Mesodermal cell (in vitro differentiated cells): Measurements from ENCODE around the gene VDR.

ENCODE experiments used
- H3K27ac ChIP-seq: 2 replicates; pipeline ENCODE4 v1.7.0; 2013; ENCODE audit warnings: mild to moderate bottlenecking, low read depth, low read length, moderate library complexity; ENCODE audit not compliant: severe bottlenecking
- H3K36me3 ChIP-seq: 2 replicates; pipeline ENCODE4 v1.7.1; 2013; ENCODE audit warnings: mild to moderate bottlenecking, low read length, moderate library complexity; ENCODE audit not compliant: control insufficient read depth, insufficient read depth
- H3K4me1 ChIP-seq: one replicate; pipeline ENCODE4 v1.7.1; 2013; ENCODE audit warnings: mild to moderate bottlenecking, low read length; ENCODE audit not compliant: insufficient read depth, control insufficient read depth, poor library complexity, severe bottlenecking
- H3K4me3 ChIP-seq: 2 replicates; pipeline ENCODE4 v1.7.0; 2013; ENCODE audit warnings: low read length, control low read depth, mild to moderate bottlenecking; ENCODE audit not compliant: insufficient read depth, poor library complexity, severe bottlenecking; ENCODE audit errors: extremely low read depth
- H3K9me3 ChIP-seq: 2 replicates; pipeline ENCODE4 v1.7.1; 2013; ENCODE audit warnings: mild to moderate bottlenecking, low read length, moderate library complexity; ENCODE audit not compliant: control insufficient read depth
- WGBS, 2 experiments: methylation state at CpG; one replicate each; pipeline ENCODE4 v1.1.5; 2013; ENCODE audit warnings: missing lambda C conversion rate in 2 of 2; ENCODE audit not compliant: insufficient coverage in 2 of 2; 5-methylcytosine and 5-hydroxymethylcytosine counted together

VDR gene

DNA sequence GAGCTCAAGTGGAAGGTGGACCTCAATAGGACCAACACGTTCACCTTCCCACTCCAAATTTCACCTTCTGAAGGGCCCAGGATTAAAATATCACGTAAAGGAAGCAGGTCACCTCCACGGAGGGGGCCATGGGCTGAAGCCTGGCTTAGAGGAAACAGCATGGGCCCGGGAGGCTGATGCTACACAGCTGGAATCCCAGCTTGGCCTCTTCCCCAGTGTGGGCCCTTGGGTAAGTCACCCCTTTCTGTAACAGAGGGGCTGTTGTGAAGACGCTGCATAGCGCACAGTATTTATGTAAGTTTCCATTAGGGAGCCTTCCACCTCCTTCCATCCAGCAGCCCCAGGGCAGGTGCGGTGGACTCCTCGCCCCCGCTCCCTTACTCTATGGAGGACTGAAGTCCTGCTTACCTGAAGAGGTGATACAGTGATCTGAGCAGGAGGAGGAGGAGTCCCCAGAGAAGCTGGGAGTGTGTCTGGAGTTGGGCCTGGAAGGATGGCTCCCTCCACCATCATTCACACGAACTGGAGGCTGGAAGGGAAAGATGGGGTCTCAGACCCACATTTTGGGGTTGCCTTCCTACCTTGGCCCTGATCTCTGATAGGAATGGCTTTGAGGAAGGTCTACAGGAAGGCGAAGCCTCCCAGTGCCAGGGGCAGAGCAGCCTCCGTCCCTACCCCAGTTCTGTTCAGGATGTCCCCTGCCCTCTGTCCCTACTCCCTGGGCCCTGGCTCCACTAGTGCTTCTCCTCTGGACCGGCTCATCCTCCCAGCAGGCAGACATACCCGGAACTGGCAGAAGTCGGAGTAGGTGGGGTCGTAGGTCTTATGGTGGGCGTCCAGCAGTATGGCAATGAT lies 47.8 kb downstream of the VDR start:
- no peaks in the 10 kb centered on the region for H3K9me3 ChIP-seq
- H3K4me1 ChIP-seq = peaks cover 9% of the 10 kb centered on the region
- no peaks in the 10 kb centered on the region for H3K36me3 ChIP-seq
- no peak overlapping the region for H3K27ac ChIP-seq
- H3K4me3 ChIP-seq = no peak overlapping the region
- WGBS, 2 experiments = 90 to 93% methylated on average over 3 to 11 of the region's 17 CpGs

DNA sequence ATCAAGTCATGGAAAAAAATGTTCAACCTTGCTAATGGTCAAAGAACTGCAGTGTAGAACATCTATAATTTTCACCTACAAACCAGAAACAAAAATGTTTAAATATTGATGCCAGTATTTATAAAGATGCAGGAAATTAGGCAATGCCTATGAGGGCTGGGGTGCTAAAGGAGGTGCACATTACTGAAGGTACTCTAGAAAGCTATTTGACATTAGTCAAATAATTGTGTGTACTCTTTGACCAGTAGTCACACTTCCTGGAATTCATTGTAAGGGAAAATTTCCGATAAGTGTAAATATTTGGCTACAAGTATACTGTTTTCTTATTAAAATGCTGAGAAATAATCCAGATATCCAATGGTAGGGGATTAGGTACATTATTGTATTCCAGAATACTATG lies 48.7 kb downstream of the VDR start:
- no CpG with 5 or more reads among the region's 1 CpG for WGBS, 2 experiments
- H3K4me3 ChIP-seq = no peak overlapping the region
- H3K4me1 ChIP-seq = peaks cover 16% of the 10 kb centered on the region
- no peaks in the 10 kb centered on the region for H3K9me3 ChIP-seq
- H3K27ac ChIP-seq = no peak overlapping the region
- H3K36me3 ChIP-seq = no peaks in the 10 kb centered on the region

DNA sequence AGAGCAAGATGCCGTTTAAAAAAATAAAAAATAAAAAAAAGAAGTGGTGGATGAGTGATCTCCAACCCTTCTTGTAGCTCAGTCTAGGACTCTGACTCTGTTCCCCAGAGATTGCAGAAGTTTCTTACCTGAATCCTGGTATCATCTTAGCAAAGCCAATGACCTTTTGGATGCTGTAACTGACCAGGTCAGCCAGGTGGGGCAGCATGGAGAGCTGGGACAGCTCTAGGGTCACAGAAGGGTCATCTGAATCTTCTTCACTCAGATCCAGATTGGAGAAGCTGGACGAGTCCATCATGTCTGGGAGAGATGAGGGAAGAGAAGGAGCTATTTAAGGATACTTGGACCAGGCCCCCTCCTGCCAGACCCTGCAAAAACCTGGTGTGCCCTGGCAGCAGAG lies 49.3 kb downstream of the VDR start:
- Histone ChIP-seq H3K9me3 (no peaks in the 10 kb centered on the region), H3K4me3 (no peak overlapping the region), H3K4me1 (peaks cover 21% of the 10 kb centered on the region), H3K36me3 (no peaks in the 10 kb centered on the region), H3K27ac (no peak overlapping the region)
- 100% methylated on average over 1 of the region's 2 CpGs; no CpG with 5 or more reads in 1 of the 2 experiments for WGBS, 2 experiments

DNA sequence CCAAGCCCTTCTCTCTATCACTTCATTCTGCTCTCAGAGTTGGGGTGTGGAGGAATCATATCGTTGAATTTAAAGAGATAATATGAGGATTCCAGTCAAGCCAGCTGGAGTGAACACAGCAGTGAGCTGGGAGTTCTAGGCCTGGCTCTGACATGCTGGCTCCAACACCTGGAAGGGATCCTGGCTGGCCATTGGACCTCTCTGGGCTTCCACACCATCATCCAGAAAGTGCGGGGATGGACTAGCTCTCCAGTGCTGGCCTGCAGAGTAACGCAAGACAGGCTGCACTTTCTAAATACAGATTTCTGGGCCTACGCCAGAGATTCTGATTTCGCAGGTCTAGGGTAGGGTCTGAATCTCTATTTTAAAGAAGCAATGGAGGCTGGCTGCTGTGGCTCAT lies 50.3 kb downstream of the VDR start:
- H3K36me3 ChIP-seq = no peaks in the 10 kb centered on the region
- WGBS, 2 experiments = 100% methylated on average over 3 to 5 of the region's 5 CpGs
- H3K9me3 ChIP-seq = no peaks in the 10 kb centered on the region
- no peak overlapping the region for H3K4me3 ChIP-seq
- peaks cover 24% of the 10 kb centered on the region for H3K4me1 ChIP-seq
- H3K27ac ChIP-seq = no peak overlapping the region

DNA sequence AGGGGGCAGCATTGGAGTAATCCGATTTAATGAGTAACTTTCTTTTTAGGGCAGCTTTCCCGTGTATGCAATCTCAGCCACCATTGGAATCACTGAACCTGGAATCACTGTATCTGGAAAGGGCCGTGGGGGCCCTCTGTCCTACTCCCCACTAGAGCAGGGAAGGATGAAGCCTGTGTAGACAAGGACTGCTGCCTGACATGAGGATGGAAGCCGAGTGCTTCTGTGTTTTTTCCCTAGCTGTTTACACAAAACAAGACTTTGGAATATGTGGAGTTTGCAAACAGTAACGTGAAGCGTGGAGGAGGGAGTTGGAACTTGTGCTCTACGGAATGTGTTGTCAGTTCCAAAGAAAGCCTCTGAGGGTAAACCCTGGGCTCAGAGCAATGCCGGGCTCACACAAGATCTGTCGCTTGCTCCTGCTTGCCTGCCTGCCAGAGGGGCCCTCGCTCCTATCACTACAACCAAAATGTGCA lies 52.7 kb downstream of the VDR start:
- Histone ChIP-seq H3K4me3 (no peak overlapping the region), H3K36me3 (no peaks in the 10 kb centered on the region), H3K27ac (peak overlapping the region; percentile 45), H3K4me1 (peaks cover 28% of the 10 kb centered on the region), H3K9me3 (no peaks in the 10 kb centered on the region)
- 71 to 89% methylated on average over 8 to 9 of the region's 10 CpGs for WGBS, 2 experiments

DNA sequence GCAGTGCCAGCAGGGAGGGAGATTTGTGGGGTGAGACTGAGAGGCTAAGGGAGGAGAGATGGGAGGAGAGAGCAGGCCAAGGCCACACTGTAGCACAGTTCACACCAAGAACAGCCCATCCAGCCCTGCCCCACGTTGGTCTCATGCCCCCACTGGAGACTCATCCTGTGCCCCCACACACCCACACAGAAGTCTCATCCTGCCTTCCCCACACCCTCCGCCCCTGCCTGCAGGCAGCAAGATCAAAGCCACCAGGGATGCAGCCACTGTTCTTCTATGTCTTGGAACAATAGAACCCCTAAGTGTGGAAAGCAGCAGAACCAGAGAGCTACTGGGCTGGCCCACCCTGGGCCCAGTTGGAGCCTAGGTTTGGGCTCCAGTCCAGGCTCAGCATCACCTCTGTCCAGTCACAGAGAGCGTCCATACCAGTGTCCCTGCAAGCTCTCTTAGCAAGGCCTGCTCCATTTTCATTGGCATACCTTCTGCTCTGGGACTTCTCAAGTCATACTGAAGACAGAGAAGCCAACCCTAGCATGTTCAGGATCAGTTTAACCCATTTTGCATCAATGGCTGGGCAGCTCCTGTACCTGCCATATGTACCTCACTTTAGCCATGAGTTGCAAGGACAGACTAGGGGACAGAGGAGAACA lies 53.4 kb downstream of the VDR start:
- 67 to 100% methylated on average over 1 to 3 of the region's 3 CpGs for WGBS, 2 experiments
- Histone ChIP-seq H3K9me3 (no peaks in the 10 kb centered on the region), H3K4me1 (peaks cover 28% of the 10 kb centered on the region), H3K36me3 (no peaks in the 10 kb centered on the region), H3K4me3 (no peak overlapping the region), H3K27ac (peak overlapping the region; percentile 81)

DNA sequence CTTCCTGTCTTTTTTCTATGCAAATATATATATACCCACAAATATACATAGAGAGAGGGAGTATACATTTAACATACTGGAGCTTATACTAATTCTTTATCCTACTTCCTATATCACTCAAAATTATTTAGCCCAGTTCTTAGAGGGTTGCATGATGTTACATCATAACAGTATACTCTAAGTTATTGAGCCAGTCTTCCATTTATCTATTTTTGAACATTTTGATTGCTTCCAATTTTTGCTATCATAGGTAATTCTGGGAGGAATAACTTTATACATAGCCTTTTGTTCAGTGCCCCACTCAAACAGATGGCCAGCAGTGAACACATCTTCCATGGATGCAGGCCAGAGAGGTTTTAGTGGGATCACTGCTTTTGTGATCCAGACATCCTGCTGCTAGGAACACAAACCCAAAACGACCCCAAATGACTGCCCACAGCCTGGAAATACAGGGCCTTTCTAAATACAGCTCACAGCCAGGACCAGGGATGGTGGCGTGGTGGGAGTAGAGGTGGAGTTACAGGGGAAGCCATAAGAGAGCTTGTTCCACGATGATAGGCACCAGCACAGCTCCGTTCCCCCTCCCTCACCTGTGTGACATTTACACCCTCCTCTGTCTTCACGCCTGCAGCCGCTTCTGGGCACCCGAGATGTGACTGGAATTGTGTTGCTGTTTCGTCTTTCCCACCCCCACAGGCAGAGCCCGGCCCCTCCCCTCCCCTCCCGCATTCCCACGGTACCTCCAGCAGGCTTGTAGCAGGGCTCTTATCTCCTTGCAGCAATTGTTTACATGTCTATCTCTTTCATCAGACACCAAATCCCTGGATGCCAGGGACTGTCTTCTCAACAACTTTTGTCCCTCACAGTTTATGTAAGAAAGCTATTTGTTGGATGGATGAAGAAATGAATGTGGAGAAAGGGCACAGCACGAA lies 54.4 kb downstream of the VDR start:
- H3K27ac ChIP-seq = peak overlapping the region; percentile 81
- peaks cover 28% of the 10 kb centered on the region for H3K4me1 ChIP-seq
- H3K36me3 ChIP-seq = no peaks in the 10 kb centered on the region
- H3K4me3 ChIP-seq = no peak overlapping the region
- 8 to 22% methylated on average over 3 to 9 of the region's 12 CpGs for WGBS, 2 experiments
- no peaks in the 10 kb centered on the region for H3K9me3 ChIP-seq

DNA sequence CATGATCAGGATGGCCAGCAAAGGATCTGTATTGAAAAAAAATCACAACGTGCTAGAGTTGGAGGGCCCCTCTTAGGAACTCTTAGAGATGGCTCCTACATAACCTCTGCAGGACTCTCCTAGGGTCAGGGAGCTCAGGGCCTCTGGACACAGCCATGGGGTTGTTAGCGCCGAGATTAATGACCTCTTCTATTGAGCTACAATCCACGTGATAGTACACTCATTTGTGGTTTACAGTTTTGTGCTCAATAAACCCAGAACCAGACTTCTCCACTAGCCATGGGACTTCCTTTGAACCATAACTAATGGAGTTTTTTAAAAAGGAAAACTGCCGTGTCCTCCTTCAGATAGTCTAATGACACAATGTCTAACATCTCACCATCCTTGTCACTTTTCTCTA lies 55.5 kb downstream of the VDR start:
- H3K27ac ChIP-seq = no peak overlapping the region
- 75 to 85% methylated on average over 5 of the region's 5 CpGs for WGBS, 2 experiments

DNA sequence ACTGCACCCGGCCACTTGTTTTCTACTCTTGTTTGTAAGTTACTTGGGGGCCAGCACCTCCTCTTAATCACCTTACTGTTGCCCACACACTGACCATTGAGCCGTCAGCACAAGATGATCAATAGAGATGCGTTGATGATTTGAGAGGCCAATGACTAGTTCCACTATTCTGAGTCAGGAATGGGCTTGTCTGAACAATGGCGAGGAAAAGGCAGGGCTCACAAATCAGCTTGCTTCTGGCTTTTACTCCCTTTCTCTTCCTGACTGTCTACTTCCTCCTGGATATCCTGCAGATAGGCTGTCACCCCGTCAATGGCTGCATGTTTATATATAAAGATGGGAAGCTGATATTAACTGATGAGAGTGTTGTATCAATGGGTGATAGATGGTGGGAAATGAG lies 55.9 kb downstream of the VDR start:
- H3K27ac ChIP-seq = no peak overlapping the region
- H3K4me1 ChIP-seq = peaks cover 30% of the 10 kb centered on the region
- H3K4me3 ChIP-seq = no peak overlapping the region
- no peaks in the 10 kb centered on the region for H3K36me3 ChIP-seq
- 73 to 85% methylated on average over 3 to 4 of the region's 5 CpGs for WGBS, 2 experiments
- H3K9me3 ChIP-seq = no peaks in the 10 kb centered on the region

More for the DNA sequence above, 55.5 kb downstream of the VDR start:
- peaks cover 28% of the 10 kb centered on the region for H3K4me1 ChIP-seq
- H3K4me3 ChIP-seq = no peak overlapping the region
- H3K9me3 ChIP-seq = no peaks in the 10 kb centered on the region
- no peaks in the 10 kb centered on the region for H3K36me3 ChIP-seq

DNA sequence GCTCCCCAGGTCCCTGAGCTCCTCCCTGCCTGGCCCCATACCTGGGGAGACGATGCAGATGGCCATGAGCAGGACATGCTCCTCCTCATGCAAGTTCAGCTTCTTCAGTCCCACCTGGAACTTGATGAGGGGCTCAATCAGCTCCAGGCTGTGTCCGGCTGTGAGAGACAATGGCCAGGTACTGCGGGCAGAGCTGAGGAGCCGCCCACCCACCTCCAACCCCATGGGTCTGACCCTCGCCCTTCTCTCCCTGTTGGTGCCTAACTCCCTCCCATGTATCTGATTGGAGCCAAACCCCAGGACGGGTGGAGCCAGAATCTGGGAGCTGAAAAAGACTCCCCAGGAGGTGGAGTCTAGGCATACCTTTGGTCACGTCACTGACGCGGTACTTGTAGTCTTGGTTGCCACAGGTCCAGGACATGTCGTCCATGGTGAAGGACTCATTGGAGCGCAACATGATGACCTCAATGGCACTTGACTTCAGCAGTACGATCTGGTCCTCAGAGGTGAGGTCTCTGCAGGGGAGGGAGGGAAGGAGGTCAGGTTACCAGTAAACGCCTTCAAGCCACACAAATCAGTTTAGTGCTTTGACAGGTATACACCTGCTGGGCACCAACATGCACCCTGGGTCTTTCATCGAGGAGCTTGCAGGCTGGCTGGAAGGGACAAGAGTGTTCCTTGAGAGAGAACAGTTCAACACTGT lies 58.3 kb downstream of the VDR start:
- Histone ChIP-seq H3K4me3 (no peak overlapping the region), H3K27ac (no peak overlapping the region), H3K36me3 (no peaks in the 10 kb centered on the region), H3K9me3 (no peaks in the 10 kb centered on the region), H3K4me1 (peaks cover 37% of the 10 kb centered on the region)
- WGBS, 2 experiments = 89 to 91% methylated on average over 12 to 13 of the region's 14 CpGs
